KG1 (cell line): ENCODE results near the gene CD248.
"Not testable (repeated sequence)": the region's sequence is repeated elsewhere in the genome, so short reads cannot be mapped to it uniquely, and the experiment has no call there.

Experiments
- DNase-seq: peaks from one replicate; lab custom pipeline; 2025; lab: John Stamatoyannopoulos, UW

Gene CD248

DNA sequence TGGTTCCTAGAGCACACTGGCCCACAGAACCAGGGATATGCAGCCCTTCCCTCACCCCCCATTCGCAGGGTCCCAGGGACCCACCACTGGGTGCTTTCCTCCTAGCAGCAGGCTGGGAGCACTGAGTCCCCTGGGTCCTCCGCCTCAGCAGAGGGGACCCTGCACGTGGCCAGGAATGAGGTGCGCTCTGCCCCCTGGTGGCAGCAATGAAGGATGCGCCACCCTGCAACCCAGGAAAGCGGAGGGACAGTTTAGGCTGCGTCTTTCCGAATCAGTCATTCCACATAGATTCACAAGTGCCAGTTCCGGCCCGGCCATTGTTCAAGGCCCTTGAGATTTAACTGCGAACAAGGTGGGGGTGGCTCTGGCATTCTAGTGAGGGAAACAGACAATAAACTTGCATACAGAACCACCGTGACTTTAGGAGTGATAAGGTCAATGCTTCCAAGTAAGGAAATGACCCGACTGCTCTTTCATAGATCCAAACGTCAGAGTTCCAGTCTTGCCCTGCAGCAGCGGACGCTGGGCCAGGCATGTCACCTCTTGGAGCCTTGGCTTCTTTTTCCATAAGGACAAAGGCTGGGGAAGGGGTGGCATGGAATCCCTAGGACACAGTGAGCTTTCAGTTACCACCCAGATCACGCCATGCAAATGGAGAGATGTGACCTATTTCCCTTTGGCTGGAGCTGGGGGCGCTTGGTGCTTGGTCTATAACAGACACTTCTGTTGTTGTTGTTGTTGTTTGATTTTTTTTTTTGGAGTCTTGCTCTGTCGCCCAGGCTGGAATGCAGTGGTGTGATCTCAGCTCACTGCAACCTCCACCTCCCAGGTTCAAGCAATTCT, 11.7 kb upstream of the CD248 start:
- peak; percentile 62 for DNase-seq

DNA sequence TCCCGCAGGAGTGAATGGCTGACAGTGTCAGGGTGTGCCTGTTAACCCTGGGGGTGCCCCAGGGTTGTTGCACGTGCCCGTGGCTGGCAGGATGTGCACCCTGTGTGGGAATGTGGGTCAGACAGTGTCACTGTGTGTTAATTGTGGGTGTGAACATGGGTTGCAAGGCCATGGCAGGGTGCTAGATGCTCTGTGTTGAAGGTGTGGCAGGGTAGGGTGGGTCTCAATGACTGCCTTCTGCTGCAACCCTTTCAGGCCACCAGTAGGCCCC, 11.1 kb upstream of the CD248 start:
- DNase-seq: no peak

DNA sequence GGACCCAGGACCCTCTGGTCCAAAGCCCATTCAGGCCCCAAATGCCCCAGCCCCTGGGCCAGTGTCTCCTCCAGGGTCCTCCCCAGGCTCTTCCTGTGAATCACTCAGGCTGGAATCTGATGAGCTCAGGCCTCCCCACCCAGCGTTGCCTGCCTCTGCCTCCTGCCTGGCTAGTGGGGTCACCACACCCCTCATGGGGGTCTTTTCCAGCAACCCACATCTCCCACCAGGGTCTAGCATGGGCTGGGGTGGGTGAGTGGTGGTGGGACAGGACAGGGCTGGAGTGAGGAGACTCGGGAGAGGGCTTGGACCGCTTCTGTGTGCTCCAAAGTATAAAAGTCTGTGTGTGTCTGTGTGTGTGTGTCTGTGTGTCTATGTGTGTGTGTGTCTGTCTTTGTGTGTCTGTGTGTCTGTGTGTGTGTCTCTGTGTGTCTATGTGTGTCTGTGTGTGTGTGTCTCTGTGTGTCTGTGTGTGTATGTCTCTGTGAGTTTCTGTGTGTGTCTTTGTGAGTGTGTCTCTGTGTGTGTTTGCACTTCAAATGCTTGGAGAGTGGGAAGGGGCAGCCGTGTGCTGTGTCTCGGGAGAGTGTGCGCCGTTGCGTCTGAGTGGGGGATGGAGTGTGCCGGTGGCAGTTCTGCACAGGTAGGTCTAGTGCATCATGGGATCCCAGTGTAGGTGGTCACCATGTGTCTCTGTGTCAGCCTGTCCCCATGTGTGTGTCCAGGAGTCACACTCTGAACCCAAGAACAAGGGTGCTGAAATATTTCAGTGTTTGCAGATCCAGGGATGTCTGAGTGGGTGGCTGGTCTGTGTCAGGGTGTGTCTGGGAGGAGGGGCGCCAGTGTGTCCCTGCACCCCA, 10.6 kb upstream of the CD248 start:
- DNase-seq: no peak

DNA sequence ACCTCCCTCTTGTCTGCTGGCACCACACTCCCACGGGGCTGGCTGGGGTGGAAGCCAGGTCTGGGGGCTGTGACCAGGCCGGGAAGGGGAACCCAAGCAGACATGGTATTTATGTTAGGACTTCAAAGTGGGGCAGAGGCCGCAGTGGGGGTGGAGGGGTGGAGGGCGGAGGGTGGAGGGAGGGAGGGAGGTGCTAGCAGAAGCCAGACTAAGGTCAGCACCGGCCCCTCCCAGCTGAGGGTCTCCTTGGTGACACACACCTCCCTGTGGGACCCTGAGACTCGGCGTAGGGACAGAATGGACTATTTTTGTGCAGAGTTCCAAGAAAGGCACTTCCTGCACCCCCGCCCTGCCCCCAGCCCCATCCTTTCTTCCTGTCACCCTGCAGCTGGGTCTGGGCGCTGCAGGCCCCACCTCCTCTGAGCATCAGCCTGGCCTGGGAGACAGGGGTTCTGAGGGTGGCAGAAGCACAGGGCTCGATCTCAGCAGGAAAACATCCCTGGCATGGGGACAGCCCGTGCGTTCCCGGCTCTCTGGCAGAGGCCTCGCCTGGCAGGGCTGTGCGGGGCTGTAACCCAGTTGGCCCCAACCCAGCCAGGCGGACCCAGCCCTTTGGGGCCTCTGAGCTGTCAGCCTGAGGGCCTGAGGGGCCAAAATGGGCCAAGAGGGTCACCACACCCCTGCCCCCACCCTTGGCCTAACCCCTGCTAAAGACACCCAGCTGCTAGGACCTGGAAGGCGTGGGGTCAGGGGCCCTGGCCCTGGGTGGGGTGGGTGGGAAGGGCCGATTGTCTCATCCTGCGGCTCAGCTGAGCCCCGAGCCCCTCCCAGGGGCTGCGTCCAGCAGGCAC, 9.6 kb upstream of the CD248 start:
- DNase-seq: no peak

DNA sequence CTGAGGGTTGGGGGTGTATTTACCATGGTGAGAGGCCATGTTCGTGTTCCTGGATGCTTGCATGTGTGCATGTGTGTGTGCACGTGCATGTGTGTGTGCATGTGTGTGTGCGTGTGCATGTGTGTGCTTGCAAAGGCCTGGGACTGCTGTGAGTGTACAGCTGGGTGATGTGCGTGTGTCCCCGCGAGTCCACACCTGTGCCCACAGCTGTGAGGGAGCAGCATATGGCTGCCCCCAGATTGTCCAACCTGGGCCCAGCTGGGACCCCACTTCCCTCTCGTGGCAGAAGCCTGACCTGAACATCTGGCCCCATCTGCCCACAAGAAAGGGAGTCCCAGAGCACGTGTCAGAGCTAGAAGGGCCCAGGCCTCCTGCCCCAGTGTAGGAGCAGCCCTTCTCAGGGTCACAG, 8.4 kb upstream of the CD248 start:
- no peak for DNase-seq

DNA sequence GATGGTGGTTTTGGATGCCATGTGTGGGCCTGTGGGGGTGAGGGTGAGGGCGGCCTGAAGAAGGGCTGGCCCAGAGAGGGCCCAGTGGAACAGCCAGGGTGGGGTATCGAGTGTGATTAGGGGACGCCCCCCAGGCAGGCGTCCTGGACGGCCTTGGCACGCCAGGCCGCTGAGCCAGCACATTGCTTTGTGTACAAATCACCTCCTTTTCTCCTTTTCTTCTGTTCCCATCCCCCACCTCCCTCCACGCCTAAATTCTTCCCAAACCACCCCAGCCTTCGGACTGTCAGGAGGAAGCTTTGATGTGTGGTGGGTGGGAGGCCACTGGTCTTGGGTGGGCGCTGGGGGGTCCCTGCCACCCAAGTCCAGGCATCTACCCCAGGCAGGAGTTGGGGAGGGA, 7.8 kb upstream of the CD248 start:
- no peak for DNase-seq

DNA sequence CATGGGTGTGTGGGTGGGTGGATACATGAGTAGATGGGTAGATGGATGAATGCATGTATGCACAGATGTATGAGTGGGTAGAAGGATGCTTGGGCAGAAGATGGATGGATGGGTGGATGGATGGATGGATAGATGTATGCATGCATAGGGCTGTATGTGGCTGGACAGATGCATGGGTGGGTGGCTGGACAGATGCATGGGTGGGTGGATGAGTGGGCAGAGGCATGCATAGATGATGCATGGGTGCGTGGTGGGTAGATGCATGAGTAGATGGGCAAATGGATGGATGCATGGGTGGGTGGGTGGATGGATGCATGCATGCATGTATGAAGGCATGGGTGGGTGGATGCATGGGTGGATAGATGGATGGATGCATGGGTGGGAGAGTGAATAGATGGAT, 6.8 kb upstream of the CD248 start:
- no peak for DNase-seq

DNA sequence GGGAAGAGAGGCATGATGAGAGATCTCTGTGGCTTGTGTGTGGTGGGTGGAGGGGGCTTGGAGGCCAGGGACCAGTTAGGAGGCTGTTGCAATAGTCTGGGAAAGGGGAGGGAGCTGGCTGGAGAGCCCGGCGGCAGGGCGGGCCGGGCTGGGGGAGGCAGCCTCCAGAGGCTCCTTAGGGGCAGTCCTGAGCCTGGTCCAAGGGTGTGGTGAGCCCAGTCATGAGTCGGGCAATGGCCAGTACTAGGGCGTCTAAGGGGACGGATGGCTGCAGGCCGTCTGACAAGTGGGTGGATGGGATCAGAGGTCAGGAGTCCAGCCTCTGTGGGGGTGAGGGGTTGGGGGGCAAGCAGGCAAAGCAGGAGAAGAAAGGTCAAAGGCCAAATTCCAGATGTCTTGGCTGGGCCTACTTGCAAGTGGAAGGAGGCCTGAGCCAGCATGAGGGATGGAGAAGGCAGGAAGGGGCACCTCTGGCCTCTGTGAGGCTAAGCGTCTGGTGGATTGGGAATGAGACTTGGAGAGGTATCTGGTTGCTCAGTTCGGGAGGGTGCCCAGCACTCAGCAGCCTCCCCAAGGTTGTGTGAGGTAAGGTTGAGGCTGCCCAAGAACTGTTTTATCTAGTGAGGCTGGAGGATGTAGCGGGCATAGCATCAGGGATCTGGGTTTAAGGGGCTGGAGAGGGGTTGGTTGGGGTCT, 6.0 kb upstream of the CD248 start:
- DNase-seq: no peak

DNA sequence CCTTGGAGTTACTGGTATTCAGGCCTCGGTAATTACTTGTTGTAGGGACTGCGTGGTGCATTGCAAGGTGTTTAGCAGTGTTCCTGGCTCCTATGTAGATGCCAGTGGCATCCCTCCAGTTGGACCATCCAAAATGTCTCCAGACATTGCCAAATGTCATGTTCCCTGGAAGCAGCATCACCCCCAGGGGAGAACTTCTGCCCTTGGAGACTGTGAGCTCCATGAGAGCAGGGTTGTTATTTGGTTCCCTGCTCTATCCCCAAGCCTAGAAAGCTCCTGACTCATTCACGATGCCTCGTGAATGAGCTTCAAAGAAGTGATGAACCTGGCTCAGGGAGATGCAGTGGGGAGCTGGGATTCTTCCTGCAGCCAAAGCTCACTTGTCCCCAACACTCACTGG, 4.8 kb upstream of the CD248 start:
- DNase-seq: no peak

DNA sequence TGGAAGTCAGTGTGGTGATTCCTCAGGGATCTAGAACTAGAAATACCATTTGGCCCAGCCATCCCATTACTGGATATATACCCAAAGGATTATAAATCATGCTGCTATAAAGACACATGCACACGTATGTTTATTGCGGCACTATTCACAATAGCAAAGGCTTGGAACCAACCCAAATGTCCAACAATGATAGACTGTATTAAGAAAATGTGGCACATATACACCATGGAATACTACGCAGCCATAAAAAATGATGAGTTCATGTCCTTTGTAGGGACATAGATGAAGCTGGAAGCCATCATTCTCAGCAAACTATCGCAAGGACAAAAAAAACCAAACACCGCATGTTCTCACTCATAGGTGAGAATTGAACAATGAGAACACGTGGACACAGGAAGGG, 3.9 kb upstream of the CD248 start:
- not testable (repeated sequence) for DNase-seq

DNA sequence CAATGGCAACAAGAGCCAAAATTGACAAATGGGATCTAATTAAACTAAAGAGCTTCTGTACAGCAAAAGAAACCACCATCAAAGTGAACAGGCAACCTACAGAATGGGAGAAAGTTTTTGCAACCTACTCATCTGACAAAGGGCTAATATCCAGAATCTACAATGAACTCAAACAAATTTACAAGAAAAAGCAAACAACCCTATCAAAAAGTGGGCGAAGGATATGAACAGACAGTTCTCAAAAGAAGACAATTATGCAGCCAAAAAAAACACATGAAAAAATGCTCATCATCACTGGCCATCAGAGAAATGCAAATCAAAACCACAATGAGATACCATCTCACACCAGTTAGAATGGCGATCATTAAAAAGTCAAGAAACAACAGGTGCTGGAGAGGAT, 3.4 kb upstream of the CD248 start:
- DNase-seq: not testable (repeated sequence)

DNA sequence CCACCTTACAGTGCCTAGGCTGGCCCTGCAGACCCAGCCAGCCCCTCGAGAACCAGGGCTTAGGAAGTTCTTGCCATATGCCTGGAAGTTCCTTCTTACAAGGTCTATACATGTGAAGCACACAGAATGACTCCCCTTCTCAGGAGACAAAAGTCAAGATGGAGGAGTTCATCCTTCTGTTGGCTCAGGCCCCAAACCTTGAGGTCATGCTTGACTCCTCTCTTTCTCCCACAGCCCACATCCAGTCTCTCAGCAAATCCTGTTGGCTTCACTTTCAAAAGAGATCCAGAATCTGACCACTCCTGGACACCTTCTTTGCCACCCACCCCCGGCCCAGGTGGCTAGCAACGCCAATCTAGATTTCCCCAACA, 1.7 kb upstream of the CD248 start:
- no peak for DNase-seq

DNA sequence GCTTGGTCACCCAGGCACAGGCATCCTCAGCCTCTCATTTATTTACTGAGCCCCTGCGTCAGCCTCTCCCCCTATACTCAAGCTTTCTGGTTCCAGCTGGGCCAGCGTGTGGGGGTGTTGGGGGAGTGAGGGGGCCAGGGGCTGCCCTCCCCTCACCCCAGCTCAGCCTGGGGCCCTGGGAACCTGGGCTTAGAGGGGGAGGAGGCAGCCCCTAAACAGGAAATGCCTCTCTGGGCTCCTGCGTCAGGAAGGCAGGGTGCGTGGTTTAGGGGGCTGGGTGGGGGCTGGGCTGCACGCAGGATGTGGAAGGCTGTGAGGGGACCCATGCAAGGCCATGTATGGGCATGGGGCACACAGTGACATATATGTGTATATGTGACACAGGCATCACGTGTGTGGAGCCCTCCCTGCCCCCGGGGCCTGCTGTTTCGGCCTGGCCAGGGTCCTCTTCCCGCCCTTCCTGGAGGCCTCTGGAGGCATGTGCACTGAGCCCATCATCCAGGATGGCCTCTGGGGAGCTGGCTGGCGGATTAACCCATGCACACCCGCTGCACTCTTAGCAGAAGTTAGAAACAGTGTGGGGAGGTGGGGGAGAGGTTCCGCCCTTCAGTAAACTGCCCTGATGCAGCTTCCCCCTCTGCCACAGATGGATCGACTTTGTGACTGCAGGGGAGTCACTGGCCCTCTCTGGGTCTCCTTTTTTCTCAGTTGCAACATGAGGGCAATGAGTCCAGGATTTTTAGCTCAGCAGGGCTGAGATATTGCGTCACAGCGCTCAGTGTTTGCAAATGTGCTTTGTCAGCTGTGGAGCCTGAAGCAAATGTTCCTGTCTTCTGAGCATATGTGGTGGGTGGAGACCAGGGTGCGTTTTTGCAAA, 1.1 kb upstream of the CD248 start:
- DNase-seq: peak; percentile 33

DNA sequence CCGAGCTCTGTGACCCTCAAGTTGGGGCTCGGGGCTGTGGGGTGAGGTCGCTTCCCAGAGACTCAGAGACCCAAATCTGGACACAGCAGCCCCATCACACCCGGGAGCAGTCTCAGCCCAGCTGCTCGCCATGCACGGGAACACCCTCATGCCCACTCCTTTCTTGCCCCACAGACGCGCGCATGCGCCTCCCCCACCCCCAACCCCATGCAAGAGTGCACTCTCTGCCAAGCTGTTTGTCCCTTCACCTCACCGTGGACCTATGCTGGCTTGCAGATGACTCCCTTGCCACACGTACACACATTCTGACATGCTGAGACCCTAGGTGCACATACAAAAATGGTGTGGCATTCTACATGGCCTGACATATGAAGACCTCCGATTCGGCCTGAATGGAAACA, 478 bp upstream of the CD248 start:
- DNase-seq: no peak

DNA sequence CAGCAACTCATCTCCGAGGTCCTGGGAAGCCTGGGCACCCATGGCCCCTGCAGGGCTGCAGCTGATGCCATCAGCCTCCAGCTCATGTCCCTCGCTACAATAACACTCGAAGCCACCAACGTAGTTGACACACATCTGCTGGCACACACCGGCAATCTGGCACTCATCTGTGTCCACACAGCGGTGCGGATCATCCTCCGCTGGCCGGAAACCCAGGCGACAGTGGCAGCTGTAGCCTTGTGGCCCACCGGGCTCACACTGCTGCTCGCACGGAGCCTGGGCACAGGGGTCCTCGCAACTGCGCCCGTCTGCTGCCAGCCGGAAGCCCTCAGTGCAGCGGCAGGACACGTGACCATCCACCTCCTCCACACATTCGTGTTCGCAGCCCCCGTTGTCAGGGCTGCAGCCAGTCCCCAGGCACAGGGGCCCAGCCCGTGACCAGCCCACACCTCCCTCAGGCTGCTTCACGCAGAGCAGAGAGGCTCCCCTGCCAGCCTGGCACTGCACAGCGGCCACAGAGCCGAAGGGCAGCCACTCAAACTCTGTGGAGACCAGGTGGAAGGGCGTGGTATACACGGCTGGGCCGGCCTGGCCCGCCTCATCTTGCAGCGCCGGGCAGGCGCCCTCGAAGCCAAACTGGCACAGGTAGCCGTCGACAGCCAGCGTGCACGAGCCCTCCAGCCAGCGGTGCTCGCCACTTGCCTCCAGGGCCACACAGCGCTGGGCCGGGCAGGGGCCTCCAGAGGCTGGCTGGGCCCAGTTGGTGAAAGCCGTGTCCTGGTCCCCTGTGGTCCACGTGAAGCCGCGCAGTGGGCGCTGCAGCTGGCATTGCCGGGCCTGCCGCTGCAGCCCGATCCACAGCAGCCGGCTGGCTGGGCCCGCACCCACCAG, 678 bp downstream of the CD248 start:
- no peak for DNase-seq

DNA sequence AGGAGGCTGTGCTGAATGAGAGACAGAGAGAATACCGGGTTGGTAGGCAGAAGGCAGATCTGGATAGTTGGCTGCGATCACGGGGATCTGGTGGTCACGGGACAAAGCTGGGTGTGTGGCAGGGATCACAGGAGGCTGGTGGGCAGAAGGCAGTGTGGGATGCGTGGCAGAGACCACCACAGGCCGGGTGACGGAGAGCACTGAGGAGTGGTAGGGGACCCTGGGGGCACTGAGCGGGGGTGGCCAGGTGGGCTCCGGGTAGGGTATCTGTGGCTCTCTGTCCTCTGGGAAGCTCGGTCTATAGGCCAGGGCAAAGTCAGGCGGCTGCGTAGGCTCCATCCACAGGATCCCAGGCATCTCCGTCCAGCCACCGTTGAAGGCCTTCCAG, 1.4 kb downstream of the CD248 start:
- DNase-seq: no peak

DNA sequence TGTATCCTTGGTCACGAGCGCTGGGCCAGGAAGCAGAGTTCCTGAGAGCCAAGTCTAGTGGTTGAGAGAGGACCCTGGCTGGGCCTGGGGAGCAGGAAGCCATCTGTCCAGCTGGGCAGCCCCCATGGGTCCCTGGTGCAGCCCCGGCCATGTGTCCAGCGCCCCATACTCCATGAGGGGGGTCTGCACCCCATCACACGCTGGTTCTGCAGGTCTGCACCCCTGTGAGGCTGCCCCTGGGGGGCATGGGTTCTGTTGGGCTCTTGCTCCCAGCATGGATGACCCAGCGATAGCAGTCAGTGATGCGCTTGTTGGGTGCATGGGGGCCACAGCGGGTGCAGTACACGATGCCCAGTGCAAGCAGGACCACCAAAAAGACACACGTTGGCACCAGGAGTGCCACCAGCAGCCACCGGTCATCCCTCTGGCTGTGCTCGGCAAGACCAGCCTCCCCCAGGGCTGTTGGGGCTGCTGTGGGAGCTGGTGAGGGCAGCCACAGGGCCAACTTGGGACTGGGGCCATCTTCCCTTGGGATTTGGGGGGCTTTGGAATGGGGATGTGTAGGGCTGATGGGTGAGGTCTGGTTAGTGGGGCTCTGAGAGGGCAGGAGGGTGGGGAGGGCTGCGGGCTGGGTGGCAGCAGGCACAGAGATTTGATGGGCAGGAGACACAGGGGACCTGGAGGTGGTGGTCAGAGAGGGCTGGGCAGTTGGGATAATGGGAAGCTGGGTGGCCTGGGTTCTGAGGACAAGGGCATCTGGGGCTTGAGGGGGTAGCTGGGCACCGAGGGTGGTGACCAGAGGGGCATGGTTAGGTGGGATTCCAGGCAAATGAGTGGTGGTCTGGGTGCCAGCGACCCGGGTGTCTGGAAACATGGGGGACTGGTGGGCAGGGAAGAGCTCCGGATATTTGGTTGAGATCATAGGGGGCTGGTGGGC, 2.0 kb downstream of the CD248 start:
- no peak for DNase-seq

DNA sequence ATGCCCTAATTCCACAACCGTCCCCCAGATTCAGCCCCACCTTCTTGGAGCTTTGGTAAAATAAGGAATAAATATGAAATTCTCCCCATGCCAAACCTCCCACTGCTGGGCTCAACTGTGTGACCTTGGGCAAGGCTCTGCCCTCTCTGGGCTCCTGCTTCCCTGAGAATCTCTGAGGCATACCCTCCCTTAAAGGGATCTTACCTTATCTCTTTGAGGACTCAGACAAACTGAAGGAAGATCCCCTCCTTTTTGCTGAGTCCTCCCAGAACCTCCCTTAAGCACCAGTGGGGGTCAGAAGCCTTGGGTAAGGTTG, 2.7 kb downstream of the CD248 start:
- DNase-seq: no peak
